Activated T-helper 17 cell treated with anti-CD3 and anti-CD28 coated beads, Interleukin-2, amount 50 U/mL, for 72 hours (primary cell): ENCODE results near the gene PUDP. TPM values are rescaled to one million over a fixed set of nuclear protein-coding genes. Genes with fewer than 3 reads are reported as not detected.
A peak's percentile ranks its signal among the peaks of the same experiment; 100 is the strongest.

Experiments
- ATAC-seq: fragments of 150-1000 bp; cut with Tn5 transposase; replicated peaks from 2 replicates; pipeline ENCODE4 v1.10.0; 2021; ENCODE audit warnings: mild to moderate bottlenecking, moderate library complexity
- H3K27ac Mint-ChIP-seq: one replicate; pipeline ENCODE4 v1.8.0; 2022; ENCODE audit warnings: mixed read lengths
- H3K27me3 Mint-ChIP-seq: one replicate; pipeline ENCODE4 v1.8.0; 2022; ENCODE audit warnings: mixed read lengths
- H3K36me3 Mint-ChIP-seq: one replicate; pipeline ENCODE4 v1.8.0; 2022; ENCODE audit warnings: low read depth, mild to moderate bottlenecking, mixed read lengths
- H3K4me1 Mint-ChIP-seq: one replicate; pipeline ENCODE4 v1.8.0; 2022; ENCODE audit warnings: mixed read lengths
- H3K4me3 Mint-ChIP-seq: one replicate; pipeline ENCODE4 v1.8.0; 2022; ENCODE audit warnings: mild to moderate bottlenecking, mixed read lengths
- H3K9me3 Mint-ChIP-seq: one replicate; pipeline ENCODE4 v1.8.0; 2022; ENCODE audit warnings: mixed read lengths
- total RNA-seq, 2 donors: library from RNA; stranded (reverse); gene quantifications; one replicate each; pipeline ENCODE4 v1.2.3, GENCODE V29; 2022

PUDP gene
- total RNA-seq, 2 donors from 2014 or later = 11.2 to 22.1 TPM

GRCh38 chrX:7083021-7083420, 64.9 kb downstream of the PUDP start:
- Mint-ChIP-seq H3K27me3 (no peaks in the 10 kb centered on the region), H3K4me1 (peaks cover 17% of the 10 kb centered on the region), H3K9me3 (no peaks in the 10 kb centered on the region), H3K36me3 (no peaks in the 10 kb centered on the region), H3K4me3 (peak overlapping the region; percentile 52), H3K27ac (peak overlapping the region; percentile 81)
- no peak for ATAC-seq

- H3K27me3 Mint-ChIP-seq = no peaks in the 10 kb centered on the region
- no peaks in the 10 kb centered on the region for H3K9me3 Mint-ChIP-seq
- peaks cover 17% of the 10 kb centered on the region for H3K4me1 Mint-ChIP-seq
- H3K4me3 Mint-ChIP-seq = no peak overlapping the region
- no peak overlapping the region for H3K27ac Mint-ChIP-seq
- ATAC-seq = no peak
- no peaks in the 10 kb centered on the region for H3K36me3 Mint-ChIP-seq
Observed at GRCh38 chrX:7082556-7082955, 65.4 kb downstream of the PUDP start.

DNA sequence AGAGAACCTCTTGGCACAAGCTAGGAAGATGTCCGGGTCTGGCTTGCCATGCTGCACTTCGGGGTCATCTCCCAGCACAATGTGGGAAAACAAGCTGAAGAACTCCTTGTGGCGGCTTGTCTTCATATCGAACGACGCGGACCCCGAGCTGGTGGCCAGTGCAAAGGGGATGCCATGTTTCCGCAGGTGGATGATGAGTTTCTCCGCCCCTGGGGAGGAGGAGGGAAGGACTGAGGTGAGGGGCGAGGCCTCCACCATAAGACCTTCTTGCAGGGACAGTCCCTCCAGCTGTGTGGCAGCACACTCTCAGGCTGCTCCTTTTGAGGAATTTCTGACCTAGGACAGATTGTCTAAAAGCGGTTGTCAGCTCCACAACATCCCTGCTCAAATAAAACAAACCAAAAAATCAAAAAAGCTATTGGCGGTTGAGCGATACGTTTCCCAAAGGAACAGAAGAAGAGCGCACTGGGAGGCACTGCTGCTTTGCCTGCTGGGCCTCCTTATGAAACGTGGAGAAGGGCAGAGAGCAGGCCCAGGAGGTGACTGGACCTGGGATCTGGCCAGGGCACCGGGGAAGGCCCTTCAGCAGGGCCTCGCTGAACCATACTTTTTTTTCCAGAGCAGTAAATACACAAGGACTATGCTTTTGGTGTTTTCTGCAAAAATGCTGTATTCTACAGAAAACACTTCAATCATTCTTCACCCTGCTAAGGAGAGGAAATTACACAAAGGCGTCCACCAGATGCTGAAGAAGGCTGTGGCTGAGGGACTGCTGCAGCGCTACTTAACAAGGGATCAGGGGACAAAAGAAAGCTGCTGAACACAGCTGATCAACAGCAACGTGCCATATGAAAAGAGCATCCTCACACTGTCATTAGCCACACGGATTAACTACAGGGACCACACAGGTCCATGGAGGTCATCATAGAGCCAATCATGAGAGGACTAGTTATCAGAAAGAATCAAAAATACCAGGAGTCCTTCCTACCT, 70.4 kb downstream of the PUDP start:
- no peak for ATAC-seq
- H3K9me3 Mint-ChIP-seq = no peaks in the 10 kb centered on the region
- H3K27me3 Mint-ChIP-seq = no peaks in the 10 kb centered on the region
- H3K36me3 Mint-ChIP-seq = no peaks in the 10 kb centered on the region
- H3K4me1 Mint-ChIP-seq = no peaks in the 10 kb centered on the region
- no peak overlapping the region for H3K4me3 Mint-ChIP-seq
- no peak overlapping the region for H3K27ac Mint-ChIP-seq

GRCh38 chrX:7076245-7076661, 71.7 kb downstream of the PUDP start:
- no peaks in the 10 kb centered on the region for H3K36me3 Mint-ChIP-seq
- H3K9me3 Mint-ChIP-seq = no peaks in the 10 kb centered on the region
- H3K27ac Mint-ChIP-seq = no peak overlapping the region
- ATAC-seq = no peak
- H3K4me1 Mint-ChIP-seq = no peaks in the 10 kb centered on the region
- H3K4me3 Mint-ChIP-seq = no peak overlapping the region
- no peaks in the 10 kb centered on the region for H3K27me3 Mint-ChIP-seq

DNA sequence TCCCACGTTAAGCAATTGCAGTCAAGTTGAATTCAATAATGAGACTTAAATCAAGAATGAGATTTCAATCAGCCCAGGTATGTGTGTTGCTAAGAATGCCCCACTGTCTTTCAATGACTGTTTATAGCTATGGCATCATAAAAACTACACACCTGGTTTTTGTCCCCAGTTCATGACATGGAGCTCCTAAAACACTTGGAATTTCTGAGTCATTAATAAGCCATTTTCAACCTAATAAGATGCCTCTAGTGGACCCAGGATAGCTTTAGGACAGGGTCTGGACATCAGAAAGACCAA, 73.1 kb downstream of the PUDP start:
- no peaks in the 10 kb centered on the region for H3K4me1 Mint-ChIP-seq

GRCh38 chrX:7074148-7074907, 73.6 kb downstream of the PUDP start:
- Mint-ChIP-seq H3K27me3 (no peaks in the 10 kb centered on the region), H3K36me3 (no peaks in the 10 kb centered on the region)
- no peak for ATAC-seq

More for the DNA sequence above, 73.1 kb downstream of the PUDP start:
- no peaks in the 10 kb centered on the region for H3K36me3 Mint-ChIP-seq
- ATAC-seq = no peak
- H3K27me3 Mint-ChIP-seq = no peaks in the 10 kb centered on the region
- no peaks in the 10 kb centered on the region for H3K9me3 Mint-ChIP-seq
- no peak overlapping the region for H3K27ac Mint-ChIP-seq
- H3K4me3 Mint-ChIP-seq = no peak overlapping the region

DNA sequence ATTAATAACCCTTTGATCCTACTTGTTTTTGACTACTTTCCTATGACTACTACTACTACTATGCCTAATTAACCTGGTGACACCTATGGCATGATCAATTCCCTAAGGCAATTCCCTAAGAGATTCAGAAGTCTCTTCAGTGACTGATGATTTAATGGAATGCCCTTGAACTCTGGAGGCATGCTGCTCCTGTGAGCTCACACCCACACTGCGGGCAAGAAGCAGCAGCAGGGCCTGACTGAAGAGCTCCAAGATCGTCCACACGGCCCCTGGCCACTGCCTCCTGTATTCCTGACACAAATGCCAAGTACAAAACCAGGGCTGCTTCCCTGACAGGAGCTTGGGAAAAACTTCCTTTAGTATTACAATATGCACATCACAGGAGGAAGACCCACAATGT, 74.6 kb downstream of the PUDP start:
- peaks cover 8% of the 10 kb centered on the region for H3K4me1 Mint-ChIP-seq
- H3K27me3 Mint-ChIP-seq = no peaks in the 10 kb centered on the region
- H3K36me3 Mint-ChIP-seq = no peaks in the 10 kb centered on the region
- no peak overlapping the region for H3K27ac Mint-ChIP-seq
- no peak overlapping the region for H3K4me3 Mint-ChIP-seq
- ATAC-seq = no peak
- no peaks in the 10 kb centered on the region for H3K9me3 Mint-ChIP-seq

More at GRCh38 chrX:7074148-7074907, 73.6 kb downstream of the PUDP start:
- no peak overlapping the region for H3K4me3 Mint-ChIP-seq
- no peaks in the 10 kb centered on the region for H3K4me1 Mint-ChIP-seq
- no peaks in the 10 kb centered on the region for H3K9me3 Mint-ChIP-seq
- no peak overlapping the region for H3K27ac Mint-ChIP-seq

DNA sequence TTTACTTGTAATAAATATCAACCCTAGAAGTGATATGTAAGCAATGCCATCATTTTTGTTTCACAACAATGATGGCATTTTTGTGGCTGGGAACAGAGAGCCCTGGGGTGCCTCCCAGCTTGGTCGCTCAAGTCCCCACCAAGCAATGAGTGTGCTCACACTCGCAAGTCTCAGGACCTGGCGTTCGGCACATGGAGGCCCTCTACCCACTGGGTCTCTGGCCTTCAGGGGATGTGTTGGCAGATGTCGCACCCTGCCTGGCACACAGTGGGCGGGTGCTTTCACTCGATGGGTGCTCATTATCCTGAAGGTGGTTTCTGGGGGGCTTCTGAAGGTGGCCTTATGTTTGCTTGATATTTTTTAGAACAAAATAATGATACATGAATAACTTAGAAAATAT, 75.1 kb downstream of the PUDP start:
- Mint-ChIP-seq H3K9me3 (no peaks in the 10 kb centered on the region), H3K36me3 (no peaks in the 10 kb centered on the region), H3K4me1 (peaks cover 8% of the 10 kb centered on the region), H3K4me3 (no peak overlapping the region), H3K27ac (no peak overlapping the region), H3K27me3 (no peaks in the 10 kb centered on the region)
- no peak for ATAC-seq

DNA sequence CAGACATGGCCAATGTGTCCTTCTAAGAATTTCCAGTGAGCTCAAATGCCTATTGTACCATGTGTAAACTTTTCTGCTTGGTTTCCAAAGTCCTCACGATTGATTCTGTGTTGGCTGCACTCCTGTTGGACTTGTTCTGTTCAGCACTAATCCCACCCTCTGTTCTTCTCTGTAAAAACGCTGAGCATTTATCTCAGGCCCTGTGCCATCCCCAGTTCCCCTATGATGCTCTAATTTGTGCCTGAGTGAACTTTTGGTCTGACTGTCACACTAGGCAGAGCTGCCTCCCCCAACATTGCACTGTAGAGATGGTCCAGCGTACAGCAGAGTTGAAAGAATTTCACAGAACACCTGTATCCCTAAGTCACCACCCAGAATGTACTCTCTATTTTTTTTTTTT, 76.6 kb downstream of the PUDP start:
- no peak for ATAC-seq
- Mint-ChIP-seq H3K4me1 (peaks cover 8% of the 10 kb centered on the region), H3K9me3 (no peaks in the 10 kb centered on the region), H3K27me3 (no peaks in the 10 kb centered on the region), H3K36me3 (no peaks in the 10 kb centered on the region), H3K4me3 (no peak overlapping the region), H3K27ac (no peak overlapping the region)

- H3K27ac Mint-ChIP-seq = peak overlapping the region; percentile 18
- no peaks in the 10 kb centered on the region for H3K36me3 Mint-ChIP-seq
- H3K27me3 Mint-ChIP-seq = no peaks in the 10 kb centered on the region
- peaks cover 8% of the 10 kb centered on the region for H3K4me1 Mint-ChIP-seq
- no peaks in the 10 kb centered on the region for H3K9me3 Mint-ChIP-seq
- H3K4me3 Mint-ChIP-seq = no peak overlapping the region
- ATAC-seq = no peak
Observed at GRCh38 chrX:7069556-7069955, 78.4 kb downstream of the PUDP start.

- Mint-ChIP-seq H3K4me3 (peak overlapping the region; percentile 51), H3K27ac (peak overlapping the region; percentile 18), H3K9me3 (no peaks in the 10 kb centered on the region), H3K36me3 (no peaks in the 10 kb centered on the region), H3K27me3 (no peaks in the 10 kb centered on the region), H3K4me1 (peaks cover 8% of the 10 kb centered on the region)
- ATAC-seq = peak; percentile 31
Observed at GRCh38 chrX:7068939-7069367, 79.0 kb downstream of the PUDP start.

GRCh38 chrX:7067256-7067655, 80.7 kb downstream of the PUDP start:
- H3K27me3 Mint-ChIP-seq = no peaks in the 10 kb centered on the region
- H3K36me3 Mint-ChIP-seq = peaks cover under 1% of the 10 kb centered on the region
- no peak overlapping the region for H3K27ac Mint-ChIP-seq
- H3K4me3 Mint-ChIP-seq = no peak overlapping the region
- ATAC-seq = no peak
- no peaks in the 10 kb centered on the region for H3K9me3 Mint-ChIP-seq
- H3K4me1 Mint-ChIP-seq = peaks cover 10% of the 10 kb centered on the region

DNA sequence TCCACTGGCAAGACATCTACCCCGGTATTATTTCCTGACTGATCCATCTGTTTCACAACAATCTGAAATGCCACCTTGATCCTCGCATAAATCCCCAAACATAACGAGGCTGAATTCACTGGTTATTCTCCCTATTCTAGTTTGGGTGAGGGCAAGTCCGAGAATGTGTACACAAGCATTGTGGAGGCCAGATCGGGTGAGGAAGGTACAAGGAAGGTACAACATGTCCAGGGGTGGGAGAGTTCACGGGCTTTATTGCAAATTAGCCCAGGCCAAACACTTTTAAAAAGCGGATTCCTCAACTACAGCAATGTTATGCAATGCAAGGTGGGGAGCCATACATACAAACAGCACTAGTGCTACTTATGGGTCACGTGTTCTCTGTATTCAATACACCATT, 82.5 kb downstream of the PUDP start:
- ATAC-seq = no peak
- H3K27me3 Mint-ChIP-seq = no peaks in the 10 kb centered on the region
- peaks cover 13% of the 10 kb centered on the region for H3K4me1 Mint-ChIP-seq
- peaks cover 5% of the 10 kb centered on the region for H3K36me3 Mint-ChIP-seq
- H3K9me3 Mint-ChIP-seq = no peaks in the 10 kb centered on the region
- H3K27ac Mint-ChIP-seq = no peak overlapping the region
- H3K4me3 Mint-ChIP-seq = no peak overlapping the region

DNA sequence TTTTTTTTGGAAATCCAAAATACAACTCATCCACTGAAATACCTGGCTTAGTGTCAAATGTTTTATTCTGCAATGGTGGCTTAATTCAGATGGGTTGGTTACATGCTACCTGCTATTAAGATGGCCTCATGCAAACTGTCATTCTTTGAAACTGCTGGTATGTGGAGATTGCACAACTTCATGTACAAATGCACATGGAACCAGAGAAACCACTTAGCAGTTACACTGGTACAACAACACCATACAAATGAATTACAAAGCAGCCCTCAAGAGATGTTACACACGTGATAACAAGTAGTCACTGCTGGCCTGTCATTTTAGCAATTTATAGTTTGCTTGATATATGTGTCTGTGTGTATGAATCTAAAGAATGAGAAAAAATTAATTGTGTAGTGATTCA, 85.0 kb downstream of the PUDP start:
- no peak for ATAC-seq
- Mint-ChIP-seq H3K27me3 (no peaks in the 10 kb centered on the region), H3K4me1 (peaks cover 18% of the 10 kb centered on the region), H3K9me3 (no peaks in the 10 kb centered on the region), H3K27ac (no peak overlapping the region), H3K4me3 (no peak overlapping the region), H3K36me3 (peaks cover 19% of the 10 kb centered on the region)

DNA sequence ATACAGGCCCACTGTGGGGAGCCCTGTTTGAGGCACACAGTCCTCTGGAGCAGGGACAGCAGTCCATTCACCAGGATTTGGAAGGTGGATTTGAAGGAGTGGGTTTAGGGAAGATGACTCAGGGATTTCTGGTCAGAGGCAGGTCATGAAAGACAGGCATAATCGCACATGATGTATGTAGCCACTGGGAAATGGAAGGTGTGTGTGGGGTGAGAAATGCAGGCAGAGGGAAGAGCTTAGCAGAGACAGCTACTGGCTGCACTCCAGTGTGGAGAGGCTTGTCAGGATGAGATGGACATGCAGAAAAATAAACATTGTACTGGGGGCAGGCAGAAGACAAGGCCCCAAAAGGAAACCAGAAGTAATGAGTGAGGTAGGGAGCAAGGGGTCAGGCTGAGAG, 85.7 kb downstream of the PUDP start:
- H3K9me3 Mint-ChIP-seq = no peaks in the 10 kb centered on the region
- H3K4me1 Mint-ChIP-seq = peaks cover 18% of the 10 kb centered on the region
- H3K36me3 Mint-ChIP-seq = peaks cover 26% of the 10 kb centered on the region
- no peaks in the 10 kb centered on the region for H3K27me3 Mint-ChIP-seq
- no peak overlapping the region for H3K27ac Mint-ChIP-seq
- H3K4me3 Mint-ChIP-seq = no peak overlapping the region
- ATAC-seq = no peak
